ENCODE data around the gene SP140. TPM values are rescaled to one million over a fixed set of nuclear protein-coding genes. Genes with fewer than 3 reads are reported as not detected.

The SP140 gene
- total RNA-seq, 1 experiment from 2014 or later: 2.6 TPM

DNA sequence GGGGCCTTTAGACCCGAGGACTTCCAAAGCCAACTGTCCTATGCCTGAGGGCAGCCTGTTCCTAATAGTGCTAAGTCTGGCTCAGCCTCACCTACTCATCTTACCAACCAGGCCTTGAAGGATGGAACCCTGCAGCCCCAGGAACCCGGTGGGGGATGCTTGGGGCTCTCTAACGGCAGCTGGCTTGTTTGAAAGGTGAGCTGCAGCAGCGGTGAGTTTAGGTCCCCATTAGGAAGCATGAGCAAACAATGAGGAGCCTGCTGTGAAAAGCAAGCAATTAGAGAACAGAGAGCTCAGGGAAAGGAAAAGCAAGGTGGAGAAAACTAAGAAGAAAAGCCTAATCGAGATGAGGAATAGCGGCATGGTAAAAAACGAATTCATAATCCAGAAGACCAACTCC, 45.6 kb upstream of the SP140 start:
- no peak for ATAC-seq
- Histone ChIP-seq H3K9ac (ENCODE audit: low read length) (no peak overlapping the region), H4K20me1 (ENCODE audit: insufficient read depth) (no peaks in the 10 kb centered on the region), H2AFZ (ENCODE audit: low read depth, low read length, poor library complexity, severe bottlenecking) (no peak overlapping the region), H3K27me3 (ENCODE audit: insufficient read depth, low read length) (no peaks in the 10 kb centered on the region), H3K79me2 (ENCODE audit: insufficient read depth, low read length) (no peaks in the 10 kb centered on the region), H3K4me1 (ENCODE audit: control insufficient read depth in 1 of 2, insufficient read depth in 2 of 2, low read length in 2 of 2) (no peaks in the 10 kb centered on the region), H3K9me3 (ENCODE audit: control insufficient read depth in 1 of 2, insufficient read depth in 1 of 2, low read depth in 1 of 2, low read length in 2 of 2) (no peaks in the 10 kb centered on the region), H3K27ac (ENCODE audit: low read depth, low read length) (no peak overlapping the region), H3K9me2 (ENCODE audit: insufficient read depth) (no peaks in the 10 kb centered on the region), H3K4me2 (ENCODE audit: low read length) (no peak overlapping the region), H3K4me3 (replicated peaks in 1 of 2; ENCODE audit: low read depth in 1 of 2, low read length in 2 of 2) (no peak overlapping the region), H3K36me3 (ENCODE audit: control insufficient read depth in 1 of 2, insufficient read depth in 2 of 2, low read length in 2 of 2) (no peaks in the 10 kb centered on the region)
- POLR2A ChIA-PET: no interaction called here
- CTCF ChIA-PET: no interaction called here
- TF ChIP-seq, protein P1, sequence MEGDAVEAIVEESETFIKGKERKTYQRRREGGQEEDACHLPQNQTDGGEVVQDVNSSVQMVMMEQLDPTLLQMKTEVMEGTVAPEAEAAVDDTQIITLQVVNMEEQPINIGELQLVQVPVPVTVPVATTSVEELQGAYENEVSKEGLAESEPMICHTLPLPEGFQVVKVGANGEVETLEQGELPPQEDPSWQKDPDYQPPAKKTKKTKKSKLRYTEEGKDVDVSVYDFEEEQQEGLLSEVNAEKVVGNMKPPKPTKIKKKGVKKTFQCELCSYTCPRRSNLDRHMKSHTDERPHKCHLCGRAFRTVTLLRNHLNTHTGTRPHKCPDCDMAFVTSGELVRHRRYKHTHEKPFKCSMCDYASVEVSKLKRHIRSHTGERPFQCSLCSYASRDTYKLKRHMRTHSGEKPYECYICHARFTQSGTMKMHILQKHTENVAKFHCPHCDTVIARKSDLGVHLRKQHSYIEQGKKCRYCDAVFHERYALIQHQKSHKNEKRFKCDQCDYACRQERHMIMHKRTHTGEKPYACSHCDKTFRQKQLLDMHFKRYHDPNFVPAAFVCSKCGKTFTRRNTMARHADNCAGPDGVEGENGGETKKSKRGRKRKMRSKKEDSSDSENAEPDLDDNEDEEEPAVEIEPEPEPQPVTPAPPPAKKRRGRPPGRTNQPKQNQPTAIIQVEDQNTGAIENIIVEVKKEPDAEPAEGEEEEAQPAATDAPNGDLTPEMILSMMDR (IDR thresholded peaks at IDR 0.05 in 2 of 3, conservative IDR thresholded peaks at IDR 0.05 in 1 of 3; ENCODE audit: borderline replicate concordance in 1 of 3, insufficient read depth in 1 of 3, low read depth in 2 of 3, low read length in 2 of 3): no peak
- no peak for TF ChIP-seq FOSL1 (IDR thresholded peaks at IDR 0.05; ENCODE audit: low read depth)
- TF ChIP-seq JUND (IDR thresholded peaks at IDR 0.05): no peak
- no peak for TF ChIP-seq TCF7L2 (IDR thresholded peaks at IDR 0.05; ENCODE audit: borderline replicate concordance, extremely low read depth, insufficient read depth, insufficient read length)
- TF ChIP-seq CEBPB (IDR thresholded peaks at IDR 0.05; ENCODE audit: low read depth): no peak
- no peak for TF ChIP-seq POLR2A (IDR thresholded peaks at IDR 0.05; ENCODE audit: borderline replicate concordance, extremely low read depth, insufficient read depth, insufficient read length)
- TF ChIP-seq EZH2 (IDR thresholded peaks at IDR 0.05): no peak
- no peak for TF ChIP-seq SP1 (IDR thresholded peaks at IDR 0.05; ENCODE audit: low read depth)
- TF ChIP-seq SIN3A (IDR thresholded peaks at IDR 0.05; ENCODE audit: low read depth): no peak
- TF ChIP-seq YY1 (IDR thresholded peaks at IDR 0.05; ENCODE audit: extremely low read depth, insufficient replicate concordance, low read depth, low read length): no peak
- TF ChIP-seq POLR2AphosphoS5 (IDR thresholded peaks at IDR 0.05; ENCODE audit: low read depth, low read length): no peak
- TF ChIP-seq CBX3 (IDR thresholded peaks at IDR 0.05; ENCODE audit: low read depth): no peak
- no peak for TF ChIP-seq SRF (IDR thresholded peaks at IDR 0.05; ENCODE audit: low read depth)
- TF ChIP-seq, protein P2, sequence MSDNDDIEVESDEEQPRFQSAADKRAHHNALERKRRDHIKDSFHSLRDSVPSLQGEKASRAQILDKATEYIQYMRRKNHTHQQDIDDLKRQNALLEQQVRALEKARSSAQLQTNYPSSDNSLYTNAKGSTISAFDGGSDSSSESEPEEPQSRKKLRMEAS (IDR thresholded peaks at IDR 0.05): no peak
- TF ChIP-seq EZH2phosphoT487 (IDR thresholded peaks at IDR 0.05; ENCODE audit: borderline replicate concordance): no peak
- TF ChIP-seq ZFX (IDR thresholded peaks at IDR 0.05): no peak
- TF ChIP-seq ZNF274 (IDR thresholded peaks at IDR 0.05; ENCODE audit: low read depth, low read length): no peak
- no peak for TF ChIP-seq ATF3 (IDR thresholded peaks at IDR 0.05)
- TF ChIP-seq EGR1 (IDR thresholded peaks at IDR 0.05; ENCODE audit: low read depth): no peak
- no peak for TF ChIP-seq ELF1 (IDR thresholded peaks at IDR 0.05; ENCODE audit: borderline replicate concordance, low read depth)
- BruUV-seq (replicated peaks): no TSS peak
- RAD21 ChIA-PET (ENCODE audit: low non-redundant PET in 1 of 2, low total read pairs in 2 of 2, uncharacterized antibody in 2 of 2, unreplicated experiment in 2 of 2): no interaction called here
- DNase-seq (ENCODE audit: low read depth, low spot score): no peak
- intact Hi-C loops (cut with micrococcal nuclease): no loop called here
